Measurements from ENCODE around the gene ITM2C.
A peak's percentile ranks its signal among the peaks of the same experiment; 100 is the strongest.

Gene ITM2C

DNA sequence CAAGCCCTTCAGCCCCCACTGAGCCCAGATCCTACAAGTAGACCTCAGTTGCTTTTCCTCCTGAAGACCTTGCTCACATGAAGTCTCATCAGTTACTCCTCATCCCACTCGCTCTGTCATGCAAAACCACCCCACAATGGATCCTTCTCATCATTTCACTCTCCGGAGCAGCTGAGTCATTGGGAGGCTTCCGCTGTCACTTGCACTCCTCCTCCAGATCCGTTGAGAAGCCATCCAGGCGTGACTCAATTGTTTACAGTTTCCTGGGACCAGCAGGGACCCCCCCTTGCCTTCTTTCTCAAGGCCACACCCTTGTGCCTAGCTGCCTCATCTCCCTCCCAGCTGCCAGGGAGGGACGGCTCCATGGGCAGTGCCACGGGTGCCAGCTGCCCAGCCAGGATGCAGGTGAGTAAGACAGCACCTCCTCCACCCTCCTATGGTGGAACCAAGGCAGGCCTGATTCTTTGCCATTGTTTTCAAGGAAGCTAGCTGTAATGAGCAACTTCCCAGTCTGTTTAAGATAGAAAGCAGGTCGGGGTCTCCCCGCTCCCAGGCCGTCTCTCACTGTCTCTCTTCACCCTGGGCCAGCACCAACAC, 44.0 kb downstream of the ITM2C start:
- DNase-seq (ENCODE audit: low read depth): no peak

DNA sequence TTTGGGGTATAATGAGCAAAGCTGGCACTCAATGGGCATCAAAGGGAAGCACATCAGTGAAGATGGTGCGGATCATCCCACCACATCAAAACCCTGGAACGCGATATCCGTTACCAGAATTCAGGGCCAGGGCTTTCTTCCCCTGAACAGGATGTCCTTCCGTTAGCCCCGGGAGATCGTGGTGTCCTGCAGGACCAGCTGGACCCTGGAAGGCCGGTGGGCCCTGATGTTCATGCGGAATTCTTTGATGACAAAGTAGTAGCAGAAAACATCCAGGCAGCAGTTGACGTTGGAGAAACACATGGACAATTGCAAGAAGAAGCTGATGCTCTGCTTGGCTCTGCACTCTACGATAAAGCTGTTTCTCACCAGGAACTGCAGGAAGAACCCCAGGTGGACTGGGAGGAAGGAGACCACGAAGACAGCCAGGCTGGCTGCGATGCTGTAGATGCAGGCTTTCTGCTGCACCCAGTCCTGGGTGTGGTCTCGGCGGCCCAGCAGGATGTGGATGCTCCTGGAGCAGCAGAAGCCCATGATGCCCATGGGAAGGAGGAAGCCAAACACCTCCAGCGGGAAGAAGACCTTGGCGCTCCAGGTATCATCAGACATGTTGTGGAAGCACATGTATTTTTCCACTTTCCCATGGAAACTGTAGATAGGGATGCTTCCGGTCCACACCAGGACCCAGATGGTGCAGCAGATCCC, 45.3 kb downstream of the ITM2C start:
- DNase-seq (ENCODE audit: low read depth): no peak

- no peak for DNase-seq (ENCODE audit: low read depth)
These were observed 45.9 kb downstream of the ITM2C start for GRCh38 chr2:230910546-230911177.

DNA sequence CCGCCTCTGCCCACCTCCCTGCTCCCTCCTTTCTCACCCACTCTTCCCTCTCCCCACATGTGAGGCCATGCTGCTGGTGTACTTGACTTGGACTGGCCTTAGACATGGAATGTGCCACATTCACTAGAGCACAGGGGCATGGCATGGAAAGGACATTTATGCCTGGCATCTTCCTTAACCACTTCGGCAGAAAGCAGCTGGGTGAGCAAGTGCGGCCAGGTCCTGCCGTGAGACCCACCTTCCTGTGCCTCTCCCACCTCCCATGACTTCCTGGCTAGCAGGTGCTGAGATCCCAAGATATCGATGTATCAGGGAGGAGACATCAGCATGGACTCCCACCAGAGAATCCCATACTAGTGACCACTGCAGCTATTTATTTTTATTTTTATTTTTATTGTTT, 47.3 kb downstream of the ITM2C start:
- DNase-seq (ENCODE audit: low read depth): no peak

DNA sequence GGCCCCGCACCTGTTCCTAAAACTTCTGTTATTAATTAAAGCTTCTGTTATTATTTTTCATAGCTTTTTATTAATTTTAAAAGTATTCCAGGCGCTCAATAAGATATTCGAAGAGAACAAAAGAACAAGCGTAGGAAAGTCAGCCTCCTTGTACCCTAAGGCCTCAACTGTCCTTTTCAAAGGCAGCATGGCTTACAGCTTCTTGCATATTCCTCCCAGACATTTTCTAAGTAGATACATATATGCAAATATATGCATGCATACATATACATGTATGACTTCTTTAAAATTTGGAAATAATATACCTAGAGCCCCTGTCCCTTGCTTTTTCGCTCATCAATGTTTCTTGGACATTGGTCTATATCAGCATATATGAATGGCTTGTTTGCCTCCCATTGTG, 48.0 kb downstream of the ITM2C start:
- DNase-seq (ENCODE audit: low read depth): no peak

DNA sequence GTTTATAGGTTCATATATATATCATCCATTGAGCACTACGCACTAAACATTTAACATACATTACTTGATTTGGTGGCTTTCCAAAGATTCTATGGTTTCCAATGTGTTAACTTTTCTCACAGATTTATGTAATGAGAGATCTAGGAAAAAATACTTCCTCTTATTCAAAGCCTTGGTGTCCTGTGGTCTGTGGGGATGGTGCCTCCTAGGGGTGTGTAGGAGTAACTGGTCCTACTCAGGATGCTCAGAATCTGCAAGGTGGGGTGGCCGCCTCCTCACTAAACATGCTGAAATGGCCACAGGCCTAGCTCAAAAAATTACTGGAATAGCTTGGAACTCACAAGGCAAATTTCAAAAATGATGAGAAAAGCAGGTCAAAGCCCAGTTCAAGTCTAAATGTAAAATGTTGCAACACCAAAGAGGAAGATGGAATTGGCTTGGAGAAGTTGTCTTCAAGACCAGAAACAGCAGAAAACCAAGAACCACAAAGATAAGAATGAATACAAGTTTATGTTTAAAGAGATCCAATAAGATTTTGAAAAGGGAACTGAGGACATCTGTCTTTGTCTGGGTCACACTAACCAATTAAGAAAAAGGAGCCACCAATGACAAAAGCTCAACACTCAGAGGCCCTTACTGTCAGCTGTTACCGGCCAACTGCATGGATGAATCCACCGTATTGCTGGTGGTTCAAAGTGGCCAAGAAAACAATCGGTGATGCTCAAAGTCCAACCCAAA, 48.8 kb downstream of the ITM2C start:
- DNase-seq (ENCODE audit: low read depth): no peak

- DNase-seq (ENCODE audit: low read depth): no peak
These were observed 50.1 kb downstream of the ITM2C start for GRCh38 chr2:230914886-230915285.

DNA sequence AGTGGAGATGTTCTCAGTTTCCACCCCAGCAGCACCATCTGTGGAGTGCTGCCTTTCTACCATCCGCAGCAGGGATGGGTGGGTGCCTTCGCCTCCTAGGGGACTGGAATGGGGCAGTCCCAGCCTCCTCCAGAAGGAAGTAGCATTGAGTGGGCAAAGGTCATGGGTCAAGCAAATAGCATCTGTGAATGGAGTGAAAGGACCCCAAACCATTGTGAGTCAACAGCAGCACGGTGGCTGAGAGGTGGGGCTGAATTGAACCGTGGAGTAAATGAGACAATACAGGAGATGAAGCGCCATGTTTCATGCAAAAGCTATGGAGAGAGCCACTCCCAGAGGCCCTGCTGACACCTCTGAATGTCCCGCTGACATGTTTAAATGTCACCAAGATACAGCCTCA, 50.6 kb downstream of the ITM2C start:
- DNase-seq (ENCODE audit: low read depth): no peak

DNA sequence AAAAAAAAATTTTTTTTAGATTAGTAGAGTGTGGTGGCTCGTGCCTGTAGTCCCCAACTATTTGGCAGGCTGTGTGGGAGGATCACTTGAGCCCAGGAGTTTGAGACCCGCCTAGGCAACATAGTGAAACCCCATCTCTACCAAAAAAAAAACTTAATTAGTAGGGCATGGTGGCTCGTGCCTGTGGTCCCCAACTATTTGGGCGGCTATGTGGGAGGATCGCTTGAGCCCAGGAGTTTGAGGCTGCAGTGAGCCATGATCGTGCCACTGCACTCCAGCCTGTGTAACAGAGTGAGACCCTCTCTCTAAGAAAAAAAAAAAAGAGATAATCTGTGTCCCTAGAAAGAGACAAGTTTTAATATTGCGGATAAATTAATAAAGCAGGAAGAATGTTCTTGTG, 51.5 kb downstream of the ITM2C start:
- DNase-seq (ENCODE audit: low read depth): no peak

- no peak for DNase-seq (ENCODE audit: low read depth)
These were observed 54.5 kb downstream of the ITM2C start for GRCh38 chr2:230919240-230919639.

GRCh38 chr2:230919681-230920080, 54.9 kb downstream of the ITM2C start:
- DNase-seq (ENCODE audit: low read depth): no peak

GRCh38 chr2:230920167-230920566, 55.4 kb downstream of the ITM2C start:
- DNase-seq (ENCODE audit: low read depth): no peak

DNA sequence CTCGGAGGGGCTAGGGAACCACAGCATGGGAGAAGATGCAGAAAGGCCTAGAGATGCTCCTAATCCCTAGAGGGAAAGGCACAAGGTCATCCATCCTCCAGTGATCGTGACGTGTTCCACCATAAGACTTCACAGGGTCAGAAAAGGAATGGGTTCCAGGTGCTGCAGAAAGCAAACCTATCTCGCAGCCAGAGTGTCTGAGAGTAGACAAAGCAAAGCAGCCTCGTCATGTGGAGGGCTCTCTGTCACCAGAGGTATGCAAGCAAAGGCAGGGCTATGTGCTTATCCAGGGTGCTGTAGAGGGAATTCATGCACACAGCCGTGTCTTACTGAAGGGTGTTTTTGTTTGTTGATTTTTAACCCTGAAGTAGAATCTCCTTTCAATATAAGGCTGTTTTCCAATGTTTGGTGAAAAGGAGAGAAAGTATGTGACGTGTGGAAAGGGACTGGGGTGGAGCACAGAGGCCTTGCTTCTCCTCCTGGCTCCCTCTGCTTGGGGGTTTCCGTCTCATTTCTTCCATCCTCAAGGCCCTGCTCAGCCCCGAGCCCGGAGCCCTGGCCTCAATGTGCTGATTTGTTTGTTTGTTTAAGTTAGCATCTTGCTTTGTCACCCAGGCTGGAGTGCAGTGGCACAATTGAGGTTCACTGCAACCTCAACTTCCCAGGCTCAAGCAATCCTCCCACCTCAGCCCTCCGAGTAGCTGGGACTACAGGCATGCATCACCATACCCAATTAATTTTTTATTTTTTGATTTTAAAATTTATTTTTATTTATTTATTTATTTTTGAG, 57.3 kb downstream of the ITM2C start:
- DNase-seq (ENCODE audit: low read depth): no peak

- no peak for DNase-seq (ENCODE audit: low read depth)
These were observed 58.4 kb downstream of the ITM2C start for GRCh38 chr2:230922951-230923717.

GRCh38 chr2:230924092-230924469, 59.3 kb downstream of the ITM2C start:
- DNase-seq (ENCODE audit: low read depth): no peak

- peak; percentile 18 for DNase-seq (ENCODE audit: low read depth)
These were observed 60.0 kb downstream of the ITM2C start, which contains the start of gene GPR55 for GRCh38 chr2:230924470-230925341. TSS of gene GPR55 (minus strand) at chr2:230925242. CDS start at chr2:230910962, 14,280 bp downstream.

DNA sequence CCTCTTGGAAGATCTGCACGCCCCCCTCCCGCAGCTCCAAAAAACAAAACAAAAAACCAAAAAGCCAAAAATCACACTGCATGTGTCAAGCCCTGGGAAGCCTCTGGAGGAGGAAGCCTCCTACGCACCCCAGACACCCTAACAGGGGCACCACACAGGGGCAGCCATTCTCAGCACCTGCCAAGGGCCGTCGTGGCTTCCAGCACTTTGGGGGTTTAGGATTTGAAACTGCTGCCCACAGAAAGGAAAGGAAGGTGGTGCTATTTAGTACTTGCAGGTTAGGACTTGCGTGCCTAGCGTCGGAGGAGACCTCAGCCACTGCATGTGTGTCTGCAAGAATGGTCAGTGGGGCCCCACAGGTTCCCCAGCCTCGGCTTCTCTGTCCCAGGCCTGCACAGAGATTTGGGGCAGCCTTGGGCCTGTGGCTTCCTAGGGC, 60.7 kb downstream of the ITM2C start:
- no peak for DNase-seq (ENCODE audit: low read depth)

DNA sequence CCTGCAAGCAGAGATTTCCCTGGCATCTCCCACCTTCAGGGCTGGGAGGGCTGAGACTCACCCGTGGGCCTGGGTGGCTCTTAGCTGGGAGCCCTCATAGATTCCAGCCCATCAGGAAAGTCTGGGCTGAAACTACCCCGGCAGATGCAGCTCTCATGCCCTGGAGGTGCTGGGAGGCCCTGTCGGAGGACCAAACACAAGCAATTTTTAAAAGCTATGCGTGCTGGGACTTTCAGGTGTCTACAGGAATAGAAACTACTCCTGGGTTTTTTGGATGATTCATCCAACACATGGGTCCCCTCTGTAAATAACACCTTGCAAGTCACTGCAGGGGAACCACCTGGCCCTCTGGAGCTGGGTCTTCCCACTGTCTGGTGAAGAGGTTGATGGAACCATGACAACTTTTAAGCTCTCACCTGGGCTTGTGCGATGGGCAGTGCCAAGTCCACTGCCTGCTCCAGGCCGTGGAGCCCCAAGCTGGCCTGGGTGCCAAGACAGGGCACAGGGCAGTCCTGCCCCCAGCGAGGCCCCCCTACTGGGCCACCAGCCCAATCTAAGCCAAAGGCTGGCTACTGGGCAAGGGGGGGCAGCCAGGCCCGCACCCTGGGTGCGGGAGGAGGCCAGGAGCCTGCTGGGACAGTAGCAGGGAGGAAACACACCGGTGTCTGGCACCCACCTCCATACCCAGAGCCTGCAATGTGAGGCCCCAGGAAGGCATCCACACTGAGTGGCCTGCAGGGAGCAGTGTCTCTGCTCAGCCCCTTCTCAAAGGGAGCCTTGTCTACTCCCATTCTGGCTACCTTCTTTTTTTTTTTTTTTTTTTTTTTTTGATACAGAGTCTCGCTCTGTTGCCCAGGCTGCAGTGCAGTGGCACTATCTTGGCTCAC, 61.4 kb downstream of the ITM2C start:
- DNase-seq (ENCODE audit: low read depth): no peak

- DNase-seq (ENCODE audit: low read depth): no peak
These were observed 63.1 kb downstream of the ITM2C start for GRCh38 chr2:230927711-230928341.

Measured in activated T-helper 1 cell treated with Interleukin-2 at 50 U/mL for 16 hours (primary cell).